Activated T-helper 1 cell treated with Interleukin-2 at 50 U/mL for 16 hours (primary cell): ENCODE measurements around the gene KRTAP1-5.
"Not testable (repeated sequence)": the region's sequence is repeated elsewhere in the genome, so short reads cannot be mapped to it uniquely, and the experiment has no call there.

ENCODE experiments used
- DNase-seq: peaks from one replicate; pipeline ENCODE4 v3.0.0-alpha.2; 2020; ENCODE audit warnings: low read depth

KRTAP1-5 gene

DNA sequence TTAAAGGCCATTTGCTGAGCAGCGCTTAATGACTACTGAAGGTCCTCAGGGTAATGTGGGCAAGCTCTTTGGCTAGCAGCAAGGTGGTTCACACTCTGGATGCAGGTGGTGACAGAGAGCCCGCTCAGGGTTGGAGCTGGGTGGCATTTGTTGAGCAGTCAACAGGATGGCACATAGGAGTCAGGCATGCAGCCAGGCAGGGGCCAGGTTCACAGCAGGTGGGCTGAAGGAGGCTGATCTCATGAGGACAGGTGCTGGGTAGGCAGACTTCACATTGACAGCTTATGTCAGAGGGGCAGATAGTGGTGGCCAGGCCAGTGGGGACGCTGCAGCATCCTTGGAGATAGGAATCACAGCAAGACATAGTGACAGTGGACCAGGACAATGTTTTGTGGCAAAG, 22.6 kb downstream of the KRTAP1-5 start:
- DNase-seq: no peak

DNA sequence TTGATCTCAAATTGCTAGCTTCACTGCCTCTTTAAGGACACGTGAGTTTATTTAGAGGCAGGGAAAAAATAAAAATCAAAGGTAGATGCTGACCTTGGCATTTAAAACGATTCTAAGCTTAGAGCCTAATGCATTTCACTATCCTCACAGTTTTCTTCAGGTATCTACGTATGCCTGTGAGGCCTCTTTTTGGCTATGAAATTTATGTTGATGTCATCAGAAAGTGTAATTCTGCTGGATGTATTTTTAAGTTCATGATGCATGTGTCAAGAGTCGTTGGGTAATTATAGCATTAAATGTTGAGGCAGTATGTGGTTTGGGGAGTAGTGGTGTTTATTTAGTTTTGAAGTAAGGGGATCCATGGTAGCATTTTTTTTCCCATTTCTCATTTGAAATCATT, 23.1 kb downstream of the KRTAP1-5 start:
- DNase-seq: no peak

DNA sequence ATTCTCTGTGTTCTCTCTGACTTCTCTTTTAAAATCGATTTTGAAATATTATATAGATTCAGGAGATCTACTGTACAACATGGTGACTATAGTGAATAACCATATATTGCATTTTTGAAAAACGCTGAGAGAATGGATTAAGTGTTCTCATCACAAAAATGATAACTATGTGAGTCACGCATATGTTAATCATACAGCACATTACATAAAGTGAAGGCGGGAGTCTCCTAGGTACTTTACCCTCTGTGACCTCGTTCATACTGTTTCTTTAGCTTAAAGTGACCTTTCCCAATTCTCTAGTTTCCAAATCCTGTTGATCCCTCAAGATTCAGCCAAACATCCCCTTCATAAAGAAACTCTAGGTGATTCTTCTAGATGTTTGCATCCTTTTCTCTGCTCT, 24.2 kb downstream of the KRTAP1-5 start:
- no peak for DNase-seq

DNA sequence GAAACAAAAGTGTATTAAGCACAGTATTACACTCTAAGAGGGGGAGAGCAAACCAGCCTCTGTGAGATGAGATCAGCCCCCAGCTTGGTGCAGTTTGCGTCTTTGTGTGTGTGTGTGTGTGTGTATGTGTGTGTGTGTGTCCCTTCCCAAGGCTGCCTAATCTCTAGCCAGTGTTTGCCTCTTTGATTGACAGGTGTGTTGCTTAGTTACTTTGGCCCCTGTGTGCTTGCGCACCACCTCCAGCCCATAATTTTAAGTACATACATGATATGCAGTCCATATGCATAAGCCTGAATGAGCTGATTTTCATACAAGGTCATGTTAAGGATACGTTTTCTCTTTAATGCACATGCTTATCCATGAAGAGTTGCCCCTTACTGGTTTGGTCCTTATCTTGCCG, 25.2 kb downstream of the KRTAP1-5 start:
- no peak for DNase-seq

DNA sequence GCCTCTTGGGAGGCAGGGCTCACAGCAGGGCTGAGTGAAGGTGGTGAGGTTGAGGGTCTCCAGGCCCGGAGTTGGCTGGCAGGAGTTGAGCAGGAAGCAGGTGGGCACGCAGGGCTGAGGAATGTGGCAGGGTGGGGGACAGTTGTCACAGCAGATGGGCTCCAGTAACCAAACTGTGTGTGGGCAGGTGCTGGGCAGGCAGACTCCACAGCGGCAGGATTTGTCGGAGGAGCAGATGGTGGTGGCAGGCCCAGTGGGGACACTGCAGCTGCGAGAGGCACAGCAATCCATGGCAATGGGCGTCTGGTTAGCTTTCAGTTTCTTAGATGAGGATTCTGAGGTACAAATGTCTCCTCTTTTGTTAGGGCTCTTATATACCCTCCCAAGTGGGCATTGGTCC, 27.4 kb downstream of the KRTAP1-5 start, which contains the start of gene KRTAP3-2:
TSS of gene KRTAP3-2 (minus strand) at position 344 of the 400 bp plus-strand sequence. CDS start at position 291, 53 bp downstream.
- DNase-seq: not testable (repeated sequence)

DNA sequence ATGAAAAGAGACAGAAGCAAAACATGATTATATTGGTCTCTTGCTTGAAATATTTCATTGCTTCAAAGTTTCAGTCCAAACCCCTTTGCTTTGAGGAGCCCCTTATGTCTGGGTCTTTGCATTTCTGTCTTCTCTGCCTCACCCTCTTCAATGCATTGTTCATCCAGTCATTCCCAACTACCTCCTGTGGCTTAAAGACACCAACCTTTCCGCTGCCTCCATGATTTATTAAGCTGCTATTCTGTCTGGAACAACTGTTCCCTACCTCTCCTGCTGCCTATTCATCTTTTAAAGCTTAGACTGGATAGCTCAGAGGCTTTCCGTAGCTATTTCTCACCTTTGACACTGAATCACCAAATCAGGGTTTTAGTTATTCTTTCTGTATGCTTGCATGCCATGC, 29.6 kb downstream of the KRTAP1-5 start:
- DNase-seq: no peak

DNA sequence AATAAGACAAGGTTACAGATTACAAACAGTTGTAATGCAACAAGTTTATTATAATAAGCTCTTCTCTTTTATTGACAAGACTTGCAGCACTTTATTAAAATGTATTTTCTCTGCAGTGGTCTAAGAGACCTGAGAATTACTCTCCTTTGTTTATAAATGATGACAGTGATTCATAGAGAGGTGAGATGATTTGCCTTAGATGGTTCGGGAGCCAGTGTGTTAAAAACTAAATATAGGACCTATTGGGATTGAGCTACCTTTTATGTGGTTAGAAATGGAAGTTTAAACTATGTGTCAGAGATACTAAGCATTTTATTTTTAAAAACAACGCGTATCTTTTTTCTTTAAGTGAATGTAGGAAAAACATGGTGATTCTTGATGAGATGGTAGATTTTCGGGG, 30.2 kb downstream of the KRTAP1-5 start:
- DNase-seq: no peak

DNA sequence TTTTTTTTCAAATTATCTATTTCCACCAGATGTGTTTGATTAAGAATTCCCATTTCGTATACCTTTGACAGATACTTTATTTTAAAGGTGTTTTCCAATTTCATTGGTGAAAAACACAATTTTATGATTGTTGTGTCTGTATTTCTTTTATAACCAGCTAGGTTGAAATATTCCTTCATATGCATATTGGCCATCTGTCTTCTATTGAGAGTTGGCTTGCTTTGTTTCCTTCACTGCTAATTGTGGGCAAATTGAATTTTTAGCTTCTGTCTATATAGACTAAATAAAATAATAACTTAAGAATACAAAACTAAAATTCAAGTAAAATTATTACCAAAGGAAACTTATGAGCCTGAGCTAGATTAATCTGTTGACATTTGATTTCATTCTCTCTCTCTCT, 31.9 kb downstream of the KRTAP1-5 start:
- DNase-seq: no peak

DNA sequence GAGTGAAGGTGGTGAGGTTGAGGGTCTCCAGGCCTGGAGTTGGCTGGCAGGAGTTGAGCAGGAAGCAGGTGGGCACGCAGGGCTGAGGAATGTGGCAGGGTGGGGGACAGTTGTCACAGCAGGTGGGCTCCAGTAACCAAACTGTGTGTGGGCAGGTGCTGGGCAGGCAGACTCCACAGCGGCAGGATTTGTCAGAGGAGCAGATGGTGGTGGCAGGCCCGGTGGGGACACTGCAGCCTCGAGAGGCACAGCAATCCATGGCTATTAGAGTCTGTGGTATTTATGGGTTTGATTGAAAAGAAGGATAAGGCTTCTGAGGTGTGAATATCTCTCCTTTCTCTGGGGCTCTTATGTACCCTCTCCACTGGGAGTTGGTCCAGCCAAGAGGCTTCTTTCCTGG, 33.2 kb downstream of the KRTAP1-5 start, which contains the start of gene KRTAP3-3:
TSS of gene KRTAP3-3 (minus strand) at position 326 of the 400 bp plus-strand sequence. CDS start at position 259, 67 bp downstream.
- no peak for DNase-seq

DNA sequence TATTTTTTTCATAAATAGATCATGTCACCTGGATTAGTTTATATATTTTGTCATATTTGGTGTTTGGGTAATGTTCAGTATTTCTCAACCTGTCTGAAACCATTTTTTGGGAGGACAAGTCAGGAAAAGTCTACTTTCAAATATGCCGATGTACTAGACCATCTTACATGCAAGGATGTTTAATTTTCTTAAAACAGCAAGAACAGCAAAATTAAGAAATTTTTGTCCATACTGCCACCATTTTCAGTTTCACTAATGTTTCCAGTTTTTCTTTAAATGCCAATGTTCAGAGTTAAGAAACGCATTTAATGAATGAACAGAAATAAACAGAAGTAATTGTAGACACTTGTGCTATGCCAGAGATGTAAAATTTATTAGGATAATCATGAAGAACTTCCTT, 33.9 kb downstream of the KRTAP1-5 start:
- no peak for DNase-seq

DNA sequence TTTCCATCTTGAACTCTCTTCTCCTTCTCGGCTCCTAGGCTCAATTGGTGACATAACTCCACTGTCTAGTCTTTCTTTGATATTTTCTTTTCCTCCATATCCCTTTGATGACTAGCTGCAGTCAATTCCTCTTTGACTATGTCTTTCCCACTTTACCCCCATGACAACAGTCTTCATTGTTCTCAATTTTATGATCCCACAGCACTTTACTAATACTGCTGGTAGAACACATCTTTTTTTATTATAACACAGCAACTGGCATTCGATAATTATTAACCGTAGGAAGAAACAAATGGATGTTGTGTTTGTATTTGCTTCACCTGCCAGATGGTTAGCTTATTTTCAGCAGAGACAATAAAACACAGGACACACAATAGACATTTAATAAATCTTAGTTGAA, 34.3 kb downstream of the KRTAP1-5 start:
- DNase-seq: no peak

DNA sequence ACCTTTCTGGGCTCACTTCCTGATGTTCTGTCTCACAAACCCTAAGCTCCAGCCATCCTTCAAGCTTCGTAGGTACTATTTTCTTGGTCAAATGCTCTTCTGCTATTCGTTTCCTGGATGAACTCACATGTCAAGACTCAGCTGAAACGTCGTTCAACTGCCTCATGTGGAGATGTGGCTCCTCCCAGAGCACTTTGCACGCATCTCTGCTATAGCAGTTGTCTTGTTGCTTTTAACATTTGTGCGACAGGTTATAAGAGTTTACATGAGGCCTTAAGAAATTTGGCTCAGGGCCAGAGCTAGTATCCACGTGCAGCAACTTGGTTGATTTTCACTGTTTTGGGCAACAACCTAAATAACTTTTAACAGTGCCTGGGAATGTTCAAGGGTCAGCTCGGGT, 40.1 kb downstream of the KRTAP1-5 start:
- no peak for DNase-seq

DNA sequence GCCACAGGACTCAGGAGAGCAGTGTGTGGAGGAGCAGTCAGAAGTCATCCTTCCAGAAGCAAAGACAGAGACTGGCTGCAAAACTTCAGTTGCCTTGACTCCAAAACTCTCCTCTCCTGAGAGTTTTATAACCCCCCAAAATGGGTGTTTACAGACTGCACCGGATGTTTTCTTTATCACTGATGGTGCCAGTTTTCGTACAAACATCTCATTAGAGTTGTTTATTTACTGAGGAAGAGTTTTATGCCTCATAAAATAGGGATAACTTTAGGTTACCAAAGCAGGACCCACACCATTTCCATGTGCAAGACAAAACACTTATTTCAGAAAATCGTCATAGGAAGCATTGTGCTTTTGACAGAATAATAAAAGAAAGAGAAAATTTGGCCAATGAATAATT, 42.8 kb downstream of the KRTAP1-5 start, which contains the start of gene KRT40:
TSS of gene KRT40 (minus strand) at position 101 of the 400 bp plus-strand sequence. CDS start at position 48, 53 bp downstream.
- no peak for DNase-seq

DNA sequence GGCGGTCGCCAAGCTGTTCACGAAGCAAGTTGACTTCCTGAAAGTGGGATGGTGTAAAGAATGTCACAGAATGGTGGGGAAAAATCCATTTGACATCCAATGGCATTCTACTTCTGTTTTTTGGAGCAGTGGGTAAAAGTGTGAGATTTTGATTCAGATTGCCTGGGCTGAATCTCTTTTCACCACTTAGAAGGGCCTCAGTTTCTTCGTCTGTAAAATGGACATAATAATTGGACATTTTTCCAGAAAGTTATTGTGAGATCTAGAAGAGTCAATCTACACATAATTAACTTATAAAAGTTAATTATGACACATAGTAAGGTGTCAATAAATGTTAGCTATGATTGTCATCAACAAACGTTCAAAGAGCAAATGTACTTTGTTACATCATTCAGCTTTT, 45.9 kb downstream of the KRTAP1-5 start:
- DNase-seq: no peak

DNA sequence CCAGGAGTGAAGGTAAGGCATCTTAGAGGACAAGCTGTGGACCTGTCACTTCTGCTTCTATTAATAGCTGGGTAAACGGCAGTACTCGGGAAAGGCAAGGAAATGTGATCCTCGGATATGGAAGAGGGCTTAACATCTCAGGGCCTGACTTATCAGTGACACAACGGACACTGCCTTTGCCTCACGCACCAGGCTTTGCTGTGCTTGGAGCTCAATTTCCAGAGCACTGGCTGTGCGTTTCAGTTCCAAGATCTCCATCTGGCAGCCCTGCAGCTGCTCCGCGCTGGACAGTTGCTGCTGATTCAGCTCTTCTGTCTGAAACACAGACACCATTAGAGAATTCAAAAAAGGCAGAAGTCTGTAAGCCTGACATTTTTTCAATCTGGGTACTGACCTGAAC, 46.4 kb downstream of the KRTAP1-5 start:
- DNase-seq: no peak

DNA sequence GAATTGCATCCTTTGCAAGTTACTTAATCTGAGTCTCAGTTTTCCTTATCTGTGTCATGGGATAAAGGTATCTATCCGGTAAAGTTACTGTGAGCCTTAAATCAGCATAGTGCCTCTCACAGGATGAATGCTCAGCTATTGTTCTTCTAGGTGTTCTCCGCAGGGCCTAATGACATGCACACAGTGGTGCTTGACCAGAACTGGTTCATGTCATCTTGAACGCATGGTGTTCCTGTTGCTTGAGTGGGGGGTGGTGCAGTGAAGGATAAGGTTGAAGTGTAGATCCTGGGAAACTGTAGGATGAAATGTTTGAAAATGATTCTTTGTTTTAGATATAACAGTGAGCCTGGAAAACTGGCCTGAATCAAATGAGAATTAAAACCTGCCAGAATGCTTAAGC, 46.9 kb downstream of the KRTAP1-5 start:
- no peak for DNase-seq

DNA sequence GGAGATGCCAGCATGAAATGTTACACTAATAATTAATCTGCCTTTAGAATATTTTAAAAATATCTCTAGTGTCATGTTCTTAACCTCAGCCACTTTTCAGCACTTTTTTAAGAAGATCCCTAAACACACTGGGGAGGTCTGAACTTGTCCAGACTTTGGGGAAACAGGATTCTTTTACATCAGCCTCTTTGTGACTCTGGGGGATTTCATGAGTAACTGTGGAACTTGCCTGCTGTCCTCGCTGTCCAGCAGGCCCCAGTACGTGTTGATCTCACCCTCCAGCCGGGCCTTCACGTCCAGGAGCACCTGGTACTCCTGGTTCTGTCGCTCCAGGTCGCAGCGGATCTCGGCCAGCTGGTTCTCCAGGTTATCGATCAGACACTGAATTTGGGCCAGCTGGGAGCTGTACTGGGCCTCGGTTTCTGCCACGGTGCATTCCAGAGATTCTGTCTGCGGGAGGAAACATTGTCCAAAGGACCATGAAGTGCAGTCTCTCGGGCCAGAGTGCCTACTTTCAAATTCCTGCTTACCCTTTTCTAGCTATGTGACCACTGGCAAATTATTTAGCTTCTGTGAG, 48.3 kb downstream of the KRTAP1-5 start:
- DNase-seq: no peak
